H1 (cell line): ENCODE measurements around the gene MRPL34. TPM values are rescaled to one million over a fixed set of nuclear protein-coding genes. Genes with fewer than 3 reads are reported as not detected.

Experiments
- ATF2 ChIP-seq: IDR thresholded peaks from 2 replicates; pipeline ENCODE4 v1.6.1; 2012; ENCODE audit warnings: low read length, inconsistent platforms
- ATF3 ChIP-seq: IDR thresholded peaks from 2 replicates; pipeline ENCODE4 v1.6.1; 2011; ENCODE audit warnings: low read depth, mild to moderate bottlenecking, low read length; ENCODE audit not compliant: insufficient read depth
- BRCA1 ChIP-seq: IDR thresholded peaks from 2 replicates; pipeline ENCODE4 v1.6.1; 2012; ENCODE audit warnings: low read depth, low read length, improper control_type of control experiment
- CREB1 ChIP-seq: IDR thresholded peaks from 2 replicates; pipeline ENCODE4 v1.6.1; 2012; ENCODE audit warnings: inconsistent platforms
- CTBP2 ChIP-seq: IDR thresholded peaks from 2 replicates; pipeline ENCODE4 v1.7.0; 2011; ENCODE audit warnings: borderline replicate concordance, mild to moderate bottlenecking, moderate library complexity, mixed read lengths, low read length; ENCODE audit not compliant: insufficient read depth, insufficient read length
- CTCF ChIP-seq, 3 experiments: IDR thresholded peaks; 1 replicate in 2 of 3; 2 replicates in 1 of 3; pipeline versions ENCODE4 v1.5.1 to v1.6.1; 2011; ENCODE audit warnings: low read length in 3 of 3, mild to moderate bottlenecking in 3 of 3, inconsistent platforms in 2 of 3, low read depth in 1 of 3, moderate library complexity in 1 of 3; ENCODE audit not compliant: insufficient read depth in 1 of 3; ENCODE audit errors: control extremely low read depth in 1 of 3
- EZH2 ChIP-seq: fragments of 200-600 bp; sonication (generic); IDR thresholded peaks from 2 replicates; pipeline ENCODE4 v1.7.1; 2012; ENCODE audit warnings: low read depth, mild to moderate bottlenecking, moderate library complexity, low read length, inconsistent platforms; ENCODE audit not compliant: severe bottlenecking
- KDM4A ChIP-seq: IDR thresholded peaks from one replicate; pipeline ENCODE4 v1.7.1; 2012; ENCODE audit warnings: low read depth, mild to moderate bottlenecking, moderate library complexity, low read length, inconsistent platforms; ENCODE audit not compliant: severe bottlenecking
- RXRA ChIP-seq: IDR thresholded peaks from 2 replicates; pipeline ENCODE4 v1.6.1; 2011; ENCODE audit warnings: low read depth, mild to moderate bottlenecking, low read length, moderate library complexity; ENCODE audit not compliant: insufficient read depth
- SP1 ChIP-seq: IDR thresholded peaks from 2 replicates; pipeline ENCODE4 v1.6.1; 2011; ENCODE audit warnings: low read depth, low read length
- SP2 ChIP-seq: IDR thresholded peaks from 2 replicates; pipeline ENCODE4 v1.6.1; 2012; ENCODE audit warnings: mild to moderate bottlenecking, low read length, inconsistent platforms
- polyA plus RNA-seq, 7 experiments: library from polyadenylated mRNA; depleted of rRNA in 3 of 7; stranded (reverse) in 5 of 7; unstranded in 2 of 7; fragments of >200 nt in 5 of 7; fragments of 200-250 nt in 2 of 7; gene quantifications; 1 replicate in 5 of 7; 2 replicates in 1 of 7; 4 replicates in 1 of 7; pipeline versions ENCODE4 v1.2.1 to v1.2.3, GENCODE V29; 2011 to 2013; ENCODE audit warnings: missing spikeins in 2 of 7, mixed read lengths in 2 of 7
- total RNA-seq: library from RNA; stranded (reverse); fragmentation: NEBNext Ultra II Directional; extraction: Animal tissue kit (Norgen Biotek cat#: 25700); gene quantifications from 2 replicates; pipeline ENCODE4 v1.2.1, GENCODE V29; 2021

The MRPL34 gene
- total and polyA plus RNA-seq, 2 of the 8 experiments (the other 6 are each of a cell fraction or from before 2014, with no cell fraction given), result 91.9 to 99.6 TPM

GRCh38 chr19:17259118-17259780 lies 46.4 kb upstream of the MRPL34 start (continued):
- TF ChIP-seq CTCF (IDR thresholded peaks at IDR 0.05; ENCODE audit: control extremely low read depth in 1 of 3, insufficient read depth in 1 of 3, low read depth in 1 of 3, low read length in 3 of 3) (no peak), ATF2 (no peak), SP2 (no peak), CTBP2 (no peak), KDM4A (no peak), ATF3 (no peak), RXRA (no peak), BRCA1 (no peak), EZH2 (no peak), SP1 (no peak), CREB1 (no peak)
